GM12878 (cell line): ENCODE results near the gene SIN3A. TPM values are rescaled to one million over a fixed set of nuclear protein-coding genes. Genes with fewer than 3 reads are reported as not detected.
A peak's percentile ranks its signal among the peaks of the same experiment; 100 is the strongest.

Experiments used
- ATAC-seq: fragments of 200-7000 bp; cut with Tn5 transposase; 3 replicates; pipeline ENCODE4 v1.9.1; 2020; ENCODE audit warnings: mild to moderate bottlenecking, moderate library complexity
- BruUV-seq: library from RNA; stranded (reverse); fragments of 400-500 nt; replicated peaks from 2 replicates; lab custom pipeline; 2021; lab: Mats Ljungman, UMichigan
- CTCF ChIA-PET: fragments of 300-600 bp; sonication (Branson Sonifier 250); formaldehyde crosslinking; extraction: SDS; loops from one replicate; lab custom pipeline; 2021; ENCODE audit warnings: inconsistent platforms; lab: Yijun Ruan, JAX
- POLR2A ChIA-PET: fragments of 350-600 bp; formaldehyde crosslinking; extraction: SDS; loops from one replicate; lab custom pipeline; 2021; ENCODE audit warnings: inconsistent platforms; lab: Charles Lee
- RAD21 ChIA-PET: fragments of 300-600 bp; sonication (Branson Sonifier 250); formaldehyde crosslinking; loops from one replicate; lab custom pipeline; 2023; ENCODE audit warnings: antibody characterized with exemption; ENCODE audit not compliant: unreplicated experiment; lab: Charles Lee
- SMC1A ChIA-PET: fragments of 300-600 bp; sonication (Branson Sonifier 250); formaldehyde crosslinking; loops from one replicate; lab custom pipeline; 2023; ENCODE audit not compliant: unreplicated experiment, uncharacterized antibody; lab: Charles Lee
- DNase-seq: peaks from one replicate; pipeline ENCODE4 v3.0.0-alpha.2; 2011; ENCODE audit warnings: low read depth, low spot score
- FAIRE-seq: peaks from 3 replicates; lab custom pipeline; 2011; peaks lifted over from hg19 to GRCh38; lab: Jason Lieb, UNC
- H2AFZ ChIP-seq: 2 replicates; pipeline ENCODE4 v1.6.0; 2011; ENCODE audit warnings: low read depth, low read length, control low read depth; ENCODE audit not compliant: control insufficient read depth
- H3K27ac ChIP-seq: 2 replicates; pipeline ENCODE4 v1.5.1; 2011; ENCODE audit warnings: control low read depth; ENCODE audit not compliant: control insufficient read depth, insufficient read depth
- H3K27me3 ChIP-seq, 2 experiments: replicated peaks in 1 of 2; 2 replicates each; pipeline versions ENCODE4 v1.6.0 to v1.6.1; 2011; ENCODE audit warnings: low read length in 1 of 2; ENCODE audit not compliant: control insufficient read depth in 2 of 2, insufficient read depth in 2 of 2
- H3K36me3 ChIP-seq, 2 experiments: 2 replicates each; pipeline ENCODE4 v1.5.1; 2011; ENCODE audit warnings: low read length in 1 of 2; ENCODE audit not compliant: control insufficient read depth in 2 of 2, insufficient read depth in 2 of 2
- H3K4me1 ChIP-seq: 2 replicates; pipeline ENCODE4 v1.6.1; 2011; ENCODE audit warnings: mild to moderate bottlenecking, low read length, moderate library complexity, mixed read lengths; ENCODE audit not compliant: control insufficient read depth, insufficient read depth
- H3K4me2 ChIP-seq: 2 replicates; pipeline ENCODE4 v1.6.0; 2011; ENCODE audit warnings: control low read depth; ENCODE audit not compliant: control insufficient read depth, insufficient read depth
- H3K4me3 ChIP-seq: fragments of 200-600 bp; sonication (generic); 2 replicates; pipeline ENCODE4 v1.5.1; 2016
- H3K79me2 ChIP-seq: 2 replicates; pipeline ENCODE4 v1.6.0; 2011; ENCODE audit warnings: low read length; ENCODE audit not compliant: control insufficient read depth, insufficient read depth
- H3K9ac ChIP-seq: 2 replicates; pipeline ENCODE4 v1.8.0; 2011; ENCODE audit warnings: low read length, control low read depth, mixed read lengths; ENCODE audit not compliant: control insufficient read depth, insufficient read depth
- H3K9me3 ChIP-seq: replicated peaks from 3 replicates; pipeline ENCODE4 v1.5.1; 2011; ENCODE audit warnings: mild to moderate bottlenecking, low read length; ENCODE audit not compliant: control insufficient read depth, insufficient read depth
- H4K20me1 ChIP-seq: 2 replicates; pipeline ENCODE4 v1.6.0; 2011; ENCODE audit not compliant: control insufficient read depth, insufficient read depth
- CREM ChIP-seq: IDR thresholded peaks from 2 replicates; pipeline ENCODE4 v1.6.1; 2014; ENCODE audit warnings: antibody characterized with exemption, low read depth
- GABPA ChIP-seq: IDR thresholded peaks from 2 replicates; pipeline ENCODE4 v1.6.1; 2014; ENCODE audit warnings: antibody characterized with exemption, low read depth, mild to moderate bottlenecking, inconsistent platforms
- RB1 ChIP-seq: fragments of 450-650 bp; formaldehyde crosslinking; IDR thresholded peaks from 2 replicates; pipeline ENCODE4 v1.6.1; 2017; ENCODE audit warnings: mild to moderate bottlenecking, borderline replicate concordance
- STAT3 ChIP-seq: IDR thresholded peaks from 2 replicates; pipeline ENCODE4 v1.6.1; 2011; ENCODE audit warnings: low read depth, low read length, improper control_type of control experiment
- TCF3 ChIP-seq: IDR thresholded peaks from 2 replicates; pipeline ENCODE4 v1.6.1; 2012; ENCODE audit warnings: low read depth, mild to moderate bottlenecking, low read length, borderline replicate concordance; ENCODE audit not compliant: insufficient read depth
- WGBS: methylation state at CpG from one replicate; pipeline ENCODE4 v1.1.6; 2016; ENCODE audit warnings: low lambda C conversion rate; ENCODE audit not compliant: insufficient replicate concordance, insufficient coverage; ENCODE audit errors: missing lambda C conversion rate; 5-methylcytosine and 5-hydroxymethylcytosine counted together
- in situ Hi-C: fragments of 300-500 bp; cut with MboI; formaldehyde crosslinking; loops from 9 replicates; pipeline ENCODE4 v1.14.3; 2018; ENCODE audit warnings: mixed read lengths
- intact Hi-C: fragments of 100-400 bp; cut with micrococcal nuclease; formaldehyde crosslinking; loops from one replicate; pipeline ENCODE4 v1.14.2; 2022; ENCODE audit not compliant: unreplicated experiment
- polyA plus RNA-seq, 11 experiments: library from polyadenylated mRNA; depleted of rRNA in 4 of 11; unstranded in 6 of 11; stranded (reverse) in 5 of 11; fragments of >200 nt; fragmentation: Nextera tagmentation in 4 of 11; fragmentation: Illumina TruSeq in 1 of 11; extraction: Ambion mirVana in 4 of 11; extraction: Trizol in 1 of 11; gene quantifications; 1 replicate in 1 of 11; 2 replicates in 10 of 11; pipeline versions ENCODE4 v1.2.1 to v1.2.3, GENCODE V29; 2011 to 2016; ENCODE audit warnings: inconsistent platforms in 2 of 11, missing spikeins in 2 of 11, low read depth in 1 of 11
- total RNA-seq, 4 experiments: library from RNA; depleted of rRNA in 3 of 4; stranded (reverse); fragments of >200 nt in 3 of 4; fragmentation: Illumina TruSeq in 1 of 4; extraction: Trizol in 1 of 4; gene quantifications; 2 replicates each; pipeline versions ENCODE4 v1.2.1 to v1.2.3, GENCODE V29; 2013 to 2021
- TF ChIP-seq, protein P1 (sequence below): fragments of 450-650 bp; IDR thresholded peaks from 2 replicates; pipeline ENCODE4 v1.6.1; 2017; ENCODE audit warnings: mild to moderate bottlenecking, moderate library complexity

The SIN3A gene
- total and polyA plus RNA-seq, 10 of the 15 experiments (the other 5 are each of a cell fraction or from before 2014, with no cell fraction given): 6.4 to 62.2 (median 29.2) TPM

- intact Hi-C loops: loop anchor here (2.0 kb wide), 1 partner anchor 81 kb away; the partner anchor contains the start of gene SIN3A
- BruUV-seq: no TSS peak
- H3K9me3 ChIP-seq: no peaks in the 10 kb centered on the region
- no peak for ATAC-seq
- RAD21 ChIA-PET: interaction anchor here (3.7 to 4.2 kb wide), 2 partner anchors 84 to 270 kb away, joined by 48 to 113 read pairs; partner anchors contain the start of genes IMP3 and SIN3A
- no peak for TF ChIP-seq TCF3
- no peak for TF ChIP-seq GABPA
- TF ChIP-seq RB1: no peak
- TF ChIP-seq, protein P1, sequence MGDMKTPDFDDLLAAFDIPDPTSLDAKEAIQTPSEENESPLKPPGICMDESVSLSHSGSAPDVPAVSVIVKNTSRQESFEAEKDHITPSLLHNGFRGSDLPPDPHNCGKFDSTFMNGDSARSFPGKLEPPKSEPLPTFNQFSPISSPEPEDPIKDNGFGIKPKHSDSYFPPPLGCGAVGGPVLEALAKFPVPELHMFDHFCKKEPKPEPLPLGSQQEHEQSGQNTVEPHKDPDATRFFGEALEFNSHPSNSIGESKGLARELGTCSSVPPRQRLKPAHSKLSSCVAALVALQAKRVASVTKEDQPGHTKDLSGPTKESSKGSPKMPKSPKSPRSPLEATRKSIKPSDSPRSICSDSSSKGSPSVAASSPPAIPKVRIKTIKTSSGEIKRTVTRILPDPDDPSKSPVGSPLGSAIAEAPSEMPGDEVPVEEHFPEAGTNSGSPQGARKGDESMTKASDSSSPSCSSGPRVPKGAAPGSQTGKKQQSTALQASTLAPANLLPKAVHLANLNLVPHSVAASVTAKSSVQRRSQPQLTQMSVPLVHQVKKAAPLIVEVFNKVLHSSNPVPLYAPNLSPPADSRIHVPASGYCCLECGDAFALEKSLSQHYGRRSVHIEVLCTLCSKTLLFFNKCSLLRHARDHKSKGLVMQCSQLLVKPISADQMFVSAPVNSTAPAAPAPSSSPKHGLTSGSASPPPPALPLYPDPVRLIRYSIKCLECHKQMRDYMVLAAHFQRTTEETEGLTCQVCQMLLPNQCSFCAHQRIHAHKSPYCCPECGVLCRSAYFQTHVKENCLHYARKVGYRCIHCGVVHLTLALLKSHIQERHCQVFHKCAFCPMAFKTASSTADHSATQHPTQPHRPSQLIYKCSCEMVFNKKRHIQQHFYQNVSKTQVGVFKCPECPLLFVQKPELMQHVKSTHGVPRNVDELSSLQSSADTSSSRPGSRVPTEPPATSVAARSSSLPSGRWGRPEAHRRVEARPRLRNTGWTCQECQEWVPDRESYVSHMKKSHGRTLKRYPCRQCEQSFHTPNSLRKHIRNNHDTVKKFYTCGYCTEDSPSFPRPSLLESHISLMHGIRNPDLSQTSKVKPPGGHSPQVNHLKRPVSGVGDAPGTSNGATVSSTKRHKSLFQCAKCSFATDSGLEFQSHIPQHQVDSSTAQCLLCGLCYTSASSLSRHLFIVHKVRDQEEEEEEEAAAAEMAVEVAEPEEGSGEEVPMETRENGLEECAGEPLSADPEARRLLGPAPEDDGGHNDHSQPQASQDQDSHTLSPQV: no peak
- TF ChIP-seq CREM: no peak
- TF ChIP-seq STAT3: no peak
- TF ChIP-seq, all 136 proteins: peak for 0
- Histone ChIP-seq H3K4me1 (peaks cover 6% of the 10 kb centered on the region), H3K27me3 (no peaks in the 10 kb centered on the region), H2AFZ (no peak overlapping the region), H3K27ac (no peak overlapping the region), H4K20me1 (no peaks in the 10 kb centered on the region), H3K4me3 (no peak overlapping the region), H3K4me2 (peak overlapping the region; percentile 23; the same call in 1 of the 2 replicates), H3K9ac (no peak overlapping the region), H3K36me3 (peaks cover 11 to 27% of the 10 kb centered on the region in 2 experiments), H3K79me2 (peaks cover 8% of the 10 kb centered on the region)
- ChIA-PET POLR2A (interaction anchor here (0.6 to 3.2 kb wide), 11 partner anchors 10 to 470 kb away, joined by 3 to 43 read pairs (median 4); partner anchors contain the start of genes IMP3 and SIN3A), SMC1A (interaction anchor here (1.0 to 3.1 kb wide), 6 partner anchors 11 to 340 kb away, joined by 3 to 11 read pairs (median 4); partner anchors contain the start of gene SNUPN), CTCF (interaction anchor here (0.6 to 4.9 kb wide), 5 partner anchors 10 to 363 kb away, joined by 4 to 86 read pairs (median 28); partner anchors contain the start of gene IMP3)
- 93% methylated on average over 7 of the region's 7 CpGs for WGBS
- in situ Hi-C loops: no loop called here
- FAIRE-seq (no peak), DNase-seq (no peak)
Observed at GRCh38 chr15:75369897-75370581, 81.5 kb downstream of the SIN3A start.
